ENCODE data around the gene GPD2.

- TF ChIP-seq POLR2AphosphoS5 (IDR thresholded peaks at IDR 0.05): no peak
- TF ChIP-seq POLR2A (IDR thresholded peaks at IDR 0.05): no peak
- no peak for TF ChIP-seq CTCF (IDR thresholded peaks at IDR 0.05)
- no peak for TF ChIP-seq EP300 (IDR thresholded peaks at IDR 0.05)
Observed at GRCh38 chr2:156445296-156446220, 9.4 kb downstream of the GPD2 start.
